Fibroblast of skin of abdomen (primary cell): ENCODE results near the gene TRIO.

ENCODE experiments used
- DNase-seq: peaks from one replicate; pipeline ENCODE4 v3.0.0-alpha.2; 2013

Gene TRIO

GRCh38 chr5:14123551-14123950 is 19.6 kb upstream of the TRIO start:
- no peak for DNase-seq

- no peak for DNase-seq
Observed at GRCh38 chr5:14123974-14124482, 19.1 kb upstream of the TRIO start.

- DNase-seq, result no peak
Observed at GRCh38 chr5:14125262-14125661, 17.9 kb upstream of the TRIO start.

- no peak for DNase-seq
Observed at GRCh38 chr5:14127587-14127986, 15.6 kb upstream of the TRIO start.

- no peak for DNase-seq
Observed at GRCh38 chr5:14128079-14128478, 15.1 kb upstream of the TRIO start.

DNA sequence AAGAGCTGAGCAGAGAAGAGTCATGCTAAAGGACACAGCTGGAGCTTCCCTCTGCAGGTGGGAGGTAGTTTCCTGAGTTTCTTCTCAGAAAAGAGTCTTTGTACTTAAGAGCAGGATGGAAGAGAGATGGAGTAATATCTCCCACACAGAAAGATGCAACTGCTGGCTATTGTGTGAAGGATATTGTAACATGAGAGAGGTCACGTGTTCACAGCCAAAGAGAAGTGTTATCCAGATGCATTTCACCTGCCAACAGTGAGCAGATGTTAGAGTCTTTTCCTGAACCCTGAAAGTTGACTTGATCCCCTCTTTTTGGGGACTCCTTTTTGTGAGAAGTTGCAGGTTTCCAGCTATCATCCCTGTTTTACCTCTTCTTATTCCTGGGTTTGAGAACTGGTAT is 14.0 kb upstream of the TRIO start:
- no peak for DNase-seq

GRCh38 chr5:14131855-14132503 is 11.2 kb upstream of the TRIO start:
- DNase-seq, result no peak

DNA sequence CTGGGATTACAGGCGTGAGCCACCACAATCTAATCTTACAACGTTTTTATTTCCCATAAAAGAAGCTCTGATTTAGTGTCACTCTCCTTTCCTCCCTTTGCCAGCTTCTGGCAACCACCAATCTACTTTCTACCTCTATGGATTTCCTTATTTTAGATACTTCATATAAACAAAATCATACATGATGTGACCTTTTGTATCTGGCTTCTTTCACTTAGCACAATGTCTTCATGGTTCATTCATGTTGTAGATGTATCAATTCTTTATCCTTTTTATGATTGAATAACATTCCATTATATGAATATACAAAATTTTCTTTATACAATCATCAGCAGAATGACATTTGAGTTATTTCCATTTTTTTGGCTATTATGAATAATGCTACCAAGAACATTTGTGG is 9.7 kb upstream of the TRIO start:
- DNase-seq, result no peak

DNA sequence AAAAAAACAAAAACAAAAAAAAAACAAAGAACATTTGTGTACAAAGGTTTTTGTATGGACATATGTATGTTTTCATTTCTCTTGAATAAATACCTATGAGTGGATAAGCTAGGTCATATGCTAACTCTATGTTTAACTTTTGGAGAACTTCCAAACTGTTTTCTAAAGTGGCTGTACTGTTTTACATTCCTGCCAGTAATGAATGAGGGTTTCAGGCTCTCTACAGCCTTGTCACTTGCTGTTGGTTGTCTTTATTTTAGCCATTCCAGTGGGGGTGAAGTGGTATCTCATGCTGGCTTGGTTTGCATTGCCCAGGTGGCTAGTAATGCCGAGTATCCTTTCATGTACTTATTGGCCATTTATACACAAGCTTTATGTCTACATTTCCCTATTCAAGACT is 9.1 kb upstream of the TRIO start:
- DNase-seq, result no peak

DNA sequence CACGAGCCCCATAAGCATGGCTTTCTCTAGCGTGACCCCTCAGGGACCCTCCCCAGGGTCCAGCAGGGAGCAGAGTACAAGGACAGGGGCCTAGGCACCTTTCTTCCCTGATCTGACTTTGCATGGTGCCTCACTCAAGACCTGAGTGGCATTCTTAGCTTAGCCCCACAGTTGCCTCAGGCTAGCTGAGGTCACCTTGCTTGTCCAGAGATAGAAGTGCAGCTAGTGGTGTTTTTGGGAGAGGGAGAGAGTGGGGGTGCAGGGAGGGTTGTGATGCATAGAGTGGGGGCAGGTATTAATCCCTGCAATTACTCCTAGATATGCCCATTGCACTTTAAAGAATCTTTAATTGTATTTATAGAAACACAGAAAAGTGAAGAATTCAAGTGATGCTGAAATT is 8.4 kb upstream of the TRIO start:
- no peak for DNase-seq

DNA sequence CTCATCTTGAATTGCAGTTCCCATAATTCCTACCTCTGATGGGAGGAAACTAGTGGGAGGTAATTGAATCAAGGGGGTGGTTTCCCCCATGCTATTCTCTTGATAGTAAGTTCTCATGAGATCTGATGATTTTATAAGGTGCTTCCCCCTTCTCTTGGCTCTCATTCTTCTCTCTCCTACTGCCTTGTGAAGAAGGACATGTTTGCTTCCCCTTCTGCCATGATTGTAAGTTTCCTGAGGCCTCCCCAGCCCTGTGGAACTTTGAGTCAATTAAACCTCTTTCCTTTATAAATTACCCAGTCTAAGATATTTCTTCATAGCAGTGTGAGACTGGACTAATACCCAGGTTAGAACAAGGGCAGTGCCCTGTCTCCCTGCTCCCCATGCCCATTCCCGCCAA is 7.5 kb upstream of the TRIO start:
- no peak for DNase-seq

- no peak for DNase-seq
Observed at GRCh38 chr5:14136228-14136627, 6.9 kb upstream of the TRIO start.

- DNase-seq, result no peak
Observed at GRCh38 chr5:14138608-14139540, 4.3 kb upstream of the TRIO start.

- DNase-seq, result no peak
Observed at GRCh38 chr5:14141764-14142163, 1.4 kb upstream of the TRIO start.

- no peak for DNase-seq
Observed at GRCh38 chr5:14142202-14142826, 828 bp upstream of the TRIO start.

GRCh38 chr5:14143546-14143840 is 351 bp downstream of the TRIO start:
- DNase-seq, result no peak

GRCh38 chr5:14143841-14144585 is 871 bp downstream of the TRIO start:
- no peak for DNase-seq

- peak; percentile 79 for DNase-seq
Observed at GRCh38 chr5:14144586-14145434, 1.7 kb downstream of the TRIO start.

DNA sequence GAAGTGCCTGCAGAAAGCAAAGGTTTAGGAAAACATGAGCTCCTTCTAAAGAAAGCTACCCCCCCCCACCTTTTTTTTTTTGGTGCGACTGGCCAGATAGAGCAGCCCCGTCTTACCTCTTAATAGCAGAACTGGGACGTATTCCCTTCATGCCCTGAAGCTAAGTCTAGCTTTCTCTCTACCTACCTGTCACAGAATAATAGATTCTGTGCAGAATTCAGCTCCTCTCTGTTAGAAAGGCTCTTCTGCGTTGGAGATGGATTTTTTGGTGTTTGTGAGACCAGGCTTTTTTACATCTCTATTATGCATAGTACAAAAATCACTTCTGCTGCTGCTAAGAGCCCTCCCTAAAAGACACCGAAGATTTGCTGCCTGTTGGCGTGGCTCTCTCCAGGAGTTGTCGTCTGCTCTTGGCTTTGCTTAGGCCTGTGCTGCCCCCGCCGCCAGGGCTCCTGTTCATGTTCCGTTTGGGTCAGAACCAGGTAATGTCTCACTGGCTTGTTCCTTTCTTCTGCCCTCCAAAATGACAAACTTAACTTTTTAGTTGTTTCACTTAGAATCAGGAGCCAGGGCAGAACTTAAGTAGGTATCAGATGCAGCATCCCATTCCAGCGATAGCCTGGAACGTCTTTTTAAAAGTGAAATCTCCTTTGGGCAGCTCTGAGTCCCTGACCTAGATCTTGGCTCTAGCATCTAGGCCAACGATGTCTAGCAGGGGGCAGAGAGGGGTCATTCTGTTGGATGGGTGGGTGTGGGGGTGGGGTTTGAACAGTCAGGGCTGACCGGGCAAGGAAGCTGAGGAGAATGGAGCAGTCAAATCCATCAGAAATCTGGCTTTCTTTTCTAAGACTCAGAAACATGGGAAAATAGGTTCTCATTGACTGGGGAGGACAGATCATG is 2.5 kb downstream of the TRIO start:
- no peak for DNase-seq

DNA sequence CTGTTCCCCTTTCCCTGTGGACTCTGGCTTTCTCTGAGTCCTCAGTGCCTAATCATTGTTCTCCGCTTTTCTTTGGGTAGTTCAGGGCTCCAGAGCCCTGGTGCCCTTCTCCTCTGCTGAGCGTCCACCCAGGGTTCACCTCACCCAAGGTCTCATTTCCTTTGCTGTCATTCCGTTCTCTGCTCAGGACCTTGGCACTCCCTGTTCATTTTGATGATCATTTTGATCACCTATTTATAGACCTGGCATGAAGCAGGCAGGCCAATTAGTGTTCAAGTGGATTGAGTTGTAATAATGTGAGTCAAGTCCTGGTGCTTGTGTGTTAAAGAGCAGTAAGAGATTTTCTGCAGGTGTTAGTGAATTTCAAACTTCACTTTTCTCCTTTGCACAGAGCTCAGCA is 3.6 kb downstream of the TRIO start:
- no peak for DNase-seq

GRCh38 chr5:14147210-14147609 is 4.1 kb downstream of the TRIO start:
- DNase-seq, result no peak
